ENCODE results near the gene MRTFA.
A peak's percentile ranks its signal among the peaks of the same experiment; 100 is the strongest.

Gene MRTFA

GRCh38 chr22:40403651-40404050 lies 232.9 kb downstream of the MRTFA start:
- no peak overlapping the region for H3K4me3 ChIP-seq (ENCODE audit: low read length)
- H3K4me1 ChIP-seq (ENCODE audit: control insufficient read depth, insufficient read depth, low read length) = peaks cover 17% of the 10 kb centered on the region
- H3K9me3 ChIP-seq (ENCODE audit: control insufficient read depth, low read length) = no peaks in the 10 kb centered on the region
- no peak overlapping the region for H3K9ac ChIP-seq (ENCODE audit: low read length)
- no peaks in the 10 kb centered on the region for H3K27me3 ChIP-seq (ENCODE audit: control insufficient read depth, insufficient read depth, low read length)
- peaks cover 27% of the 10 kb centered on the region for H3K36me3 ChIP-seq (ENCODE audit: control insufficient read depth, insufficient read depth, low read length)

- Histone ChIP-seq H3K4me1 (ENCODE audit: control insufficient read depth, insufficient read depth, low read length) (peaks cover 12% of the 10 kb centered on the region), H3K36me3 (ENCODE audit: control insufficient read depth, insufficient read depth, low read length) (peaks cover 21% of the 10 kb centered on the region), H3K9me3 (ENCODE audit: control insufficient read depth, low read length) (no peaks in the 10 kb centered on the region), H3K4me3 (ENCODE audit: low read length) (no peak overlapping the region), H3K9ac (ENCODE audit: low read length) (no peak overlapping the region), H3K27me3 (ENCODE audit: control insufficient read depth, insufficient read depth, low read length) (no peaks in the 10 kb centered on the region)
These were observed 233.4 kb downstream of the MRTFA start for GRCh38 chr22:40403141-40403540.

DNA sequence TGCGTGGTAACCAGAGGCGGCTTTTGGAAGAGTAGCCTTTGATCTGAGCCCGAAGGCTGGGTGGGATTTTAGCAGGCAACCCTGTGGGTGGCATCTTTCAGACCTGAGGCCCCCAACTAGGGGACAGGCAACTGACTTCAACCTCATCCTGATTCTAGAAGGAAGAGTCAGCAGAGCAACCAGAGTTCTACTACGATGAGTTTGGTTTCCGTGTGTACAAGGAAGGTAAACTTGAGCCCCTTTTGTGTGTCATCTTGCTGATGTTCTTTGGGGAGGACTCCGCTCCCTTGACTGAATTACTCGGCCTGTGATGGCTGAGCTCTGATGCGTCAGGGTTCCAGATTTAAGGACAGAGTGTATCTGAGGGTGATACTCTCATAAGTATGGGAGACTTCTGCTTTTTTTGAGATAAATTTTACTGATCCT lies 234.5 kb downstream of the MRTFA start:
- Histone ChIP-seq H3K4me1 (ENCODE audit: control insufficient read depth, insufficient read depth, low read length) (peaks cover 18% of the 10 kb centered on the region), H3K9ac (ENCODE audit: low read length) (no peak overlapping the region), H3K27me3 (ENCODE audit: control insufficient read depth, insufficient read depth, low read length) (no peaks in the 10 kb centered on the region), H3K36me3 (ENCODE audit: control insufficient read depth, insufficient read depth, low read length) (peaks cover 17% of the 10 kb centered on the region), H3K9me3 (ENCODE audit: control insufficient read depth, low read length) (no peaks in the 10 kb centered on the region), H3K4me3 (ENCODE audit: low read length) (no peak overlapping the region)

GRCh38 chr22:40401532-40401931 lies 235.0 kb downstream of the MRTFA start:
- H3K4me3 ChIP-seq (ENCODE audit: low read length) = no peak overlapping the region
- H3K27me3 ChIP-seq (ENCODE audit: control insufficient read depth, insufficient read depth, low read length) = no peaks in the 10 kb centered on the region
- no peaks in the 10 kb centered on the region for H3K9me3 ChIP-seq (ENCODE audit: control insufficient read depth, low read length)
- peaks cover 17% of the 10 kb centered on the region for H3K36me3 ChIP-seq (ENCODE audit: control insufficient read depth, insufficient read depth, low read length)
- H3K9ac ChIP-seq (ENCODE audit: low read length) = no peak overlapping the region
- H3K4me1 ChIP-seq (ENCODE audit: control insufficient read depth, insufficient read depth, low read length) = peaks cover 22% of the 10 kb centered on the region

DNA sequence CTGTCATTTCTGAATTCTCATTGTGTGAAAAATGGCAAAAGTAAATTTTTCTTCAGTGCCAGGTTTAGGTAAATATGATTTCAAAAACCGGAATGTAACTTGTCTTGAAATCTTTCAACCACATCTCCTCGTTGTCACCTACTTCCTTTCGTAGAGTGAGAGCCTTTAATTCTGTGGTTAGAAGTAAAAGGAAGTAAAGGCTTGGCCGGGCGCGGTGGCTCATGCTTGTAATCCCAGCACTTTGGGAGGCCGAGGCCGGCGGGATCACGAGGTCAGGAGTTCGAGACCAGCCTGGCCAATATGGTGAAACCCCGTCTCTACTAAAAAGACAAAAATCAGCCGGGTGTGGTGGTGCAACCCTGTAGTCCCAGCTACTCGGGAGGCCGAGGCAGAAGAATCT lies 236.4 kb downstream of the MRTFA start:
- no peaks in the 10 kb centered on the region for H3K27me3 ChIP-seq (ENCODE audit: control insufficient read depth, insufficient read depth, low read length)
- no peaks in the 10 kb centered on the region for H3K9me3 ChIP-seq (ENCODE audit: control insufficient read depth, low read length)
- H3K36me3 ChIP-seq (ENCODE audit: control insufficient read depth, insufficient read depth, low read length) = peaks cover 6% of the 10 kb centered on the region
- H3K9ac ChIP-seq (ENCODE audit: low read length) = no peak overlapping the region
- no peak overlapping the region for H3K4me3 ChIP-seq (ENCODE audit: low read length)
- peaks cover 31% of the 10 kb centered on the region for H3K4me1 ChIP-seq (ENCODE audit: control insufficient read depth, insufficient read depth, low read length)

GRCh38 chr22:40399621-40400020 lies 236.9 kb downstream of the MRTFA start:
- no peak overlapping the region for H3K4me3 ChIP-seq (ENCODE audit: low read length)
- H3K9me3 ChIP-seq (ENCODE audit: control insufficient read depth, low read length) = no peaks in the 10 kb centered on the region
- peaks cover 36% of the 10 kb centered on the region for H3K4me1 ChIP-seq (ENCODE audit: control insufficient read depth, insufficient read depth, low read length)
- no peak overlapping the region for H3K9ac ChIP-seq (ENCODE audit: low read length)
- peaks cover under 1% of the 10 kb centered on the region for H3K36me3 ChIP-seq (ENCODE audit: control insufficient read depth, insufficient read depth, low read length)
- H3K27me3 ChIP-seq (ENCODE audit: control insufficient read depth, insufficient read depth, low read length) = no peaks in the 10 kb centered on the region

DNA sequence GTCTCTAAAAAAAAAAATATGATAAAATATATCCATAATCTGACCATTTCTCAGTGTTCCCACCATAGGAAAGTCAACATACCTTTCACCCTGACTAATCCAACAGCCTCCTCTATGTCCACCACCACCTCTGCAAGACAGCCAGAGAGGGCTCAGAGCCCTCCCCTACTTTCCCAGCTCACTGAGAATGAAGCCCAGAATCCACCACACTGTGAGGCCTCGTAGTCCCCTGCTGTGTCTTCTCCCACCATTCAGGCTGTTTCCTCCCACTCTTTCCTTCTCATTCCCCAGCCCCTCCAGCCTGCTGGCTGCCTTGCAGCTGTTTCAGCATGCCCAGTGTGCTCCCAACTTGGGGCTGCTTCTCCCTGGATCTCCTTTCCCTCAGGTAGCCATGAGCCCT lies 239.1 kb downstream of the MRTFA start:
- Histone ChIP-seq H3K4me1 (ENCODE audit: control insufficient read depth, insufficient read depth, low read length) (peaks cover 40% of the 10 kb centered on the region), H3K27me3 (ENCODE audit: control insufficient read depth, insufficient read depth, low read length) (no peaks in the 10 kb centered on the region), H3K9me3 (ENCODE audit: control insufficient read depth, low read length) (no peaks in the 10 kb centered on the region), H3K4me3 (ENCODE audit: low read length) (no peak overlapping the region), H3K36me3 (ENCODE audit: control insufficient read depth, insufficient read depth, low read length) (no peaks in the 10 kb centered on the region), H3K9ac (ENCODE audit: low read length) (peak overlapping the region; percentile 2)

GRCh38 chr22:40396882-40397281 lies 239.6 kb downstream of the MRTFA start:
- Histone ChIP-seq H3K4me3 (ENCODE audit: low read length) (no peak overlapping the region), H3K9ac (ENCODE audit: low read length) (no peak overlapping the region), H3K36me3 (ENCODE audit: control insufficient read depth, insufficient read depth, low read length) (no peaks in the 10 kb centered on the region), H3K27me3 (ENCODE audit: control insufficient read depth, insufficient read depth, low read length) (no peaks in the 10 kb centered on the region), H3K9me3 (ENCODE audit: control insufficient read depth, low read length) (no peaks in the 10 kb centered on the region), H3K4me1 (ENCODE audit: control insufficient read depth, insufficient read depth, low read length) (peaks cover 40% of the 10 kb centered on the region)

GRCh38 chr22:40395607-40396006 lies 240.9 kb downstream of the MRTFA start:
- H3K4me3 ChIP-seq (ENCODE audit: low read length) = no peak overlapping the region
- H3K4me1 ChIP-seq (ENCODE audit: control insufficient read depth, insufficient read depth, low read length) = peaks cover 45% of the 10 kb centered on the region
- H3K9me3 ChIP-seq (ENCODE audit: control insufficient read depth, low read length) = no peaks in the 10 kb centered on the region
- peak overlapping the region; percentile 24 for H3K9ac ChIP-seq (ENCODE audit: low read length)
- H3K36me3 ChIP-seq (ENCODE audit: control insufficient read depth, insufficient read depth, low read length) = no peaks in the 10 kb centered on the region
- H3K27me3 ChIP-seq (ENCODE audit: control insufficient read depth, insufficient read depth, low read length) = no peaks in the 10 kb centered on the region

DNA sequence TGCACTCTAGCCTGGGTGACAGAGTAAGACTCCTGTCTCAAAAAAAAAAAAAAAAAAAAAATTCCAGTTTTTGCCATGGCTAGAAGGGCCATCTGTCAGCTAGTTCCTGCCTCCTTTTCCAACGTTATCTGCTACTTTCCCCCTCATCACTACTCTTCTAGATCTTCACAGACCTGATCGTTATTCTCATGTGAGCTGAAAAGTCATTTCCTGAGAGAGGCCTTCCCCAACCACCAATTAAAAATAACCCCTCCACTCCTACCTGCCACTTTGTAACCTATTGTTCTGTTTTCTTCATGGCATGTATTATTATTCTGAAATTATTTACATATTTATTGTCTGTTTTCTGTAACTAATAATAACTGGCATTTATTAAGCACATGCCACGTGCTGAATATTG lies 241.9 kb downstream of the MRTFA start:
- Histone ChIP-seq H3K4me1 (ENCODE audit: control insufficient read depth, insufficient read depth, low read length) (peaks cover 41% of the 10 kb centered on the region), H3K9ac (ENCODE audit: low read length) (no peak overlapping the region), H3K9me3 (ENCODE audit: control insufficient read depth, low read length) (no peaks in the 10 kb centered on the region), H3K27me3 (ENCODE audit: control insufficient read depth, insufficient read depth, low read length) (no peaks in the 10 kb centered on the region), H3K4me3 (ENCODE audit: low read length) (no peak overlapping the region), H3K36me3 (ENCODE audit: control insufficient read depth, insufficient read depth, low read length) (no peaks in the 10 kb centered on the region)

DNA sequence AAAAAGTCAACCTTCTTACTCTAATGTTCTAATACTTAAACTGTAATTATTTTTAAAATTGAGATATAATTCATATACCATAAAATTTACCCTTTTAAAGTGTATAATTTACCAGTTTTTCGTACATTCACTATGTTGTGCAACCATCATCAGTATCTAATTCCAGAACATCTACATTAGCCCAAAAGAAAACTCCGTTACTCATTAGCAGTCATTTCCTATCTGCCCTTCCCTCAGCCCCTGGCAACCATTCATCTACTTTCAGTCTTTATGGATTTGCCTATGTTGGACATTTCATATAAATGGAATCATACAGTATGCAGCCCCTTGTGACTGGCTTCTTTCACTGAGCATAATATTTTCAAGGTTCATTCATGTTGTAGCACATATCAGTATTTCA lies 243.9 kb downstream of the MRTFA start:
- Histone ChIP-seq H3K9ac (ENCODE audit: low read length) (no peak overlapping the region), H3K4me1 (ENCODE audit: control insufficient read depth, insufficient read depth, low read length) (peaks cover 45% of the 10 kb centered on the region), H3K27me3 (ENCODE audit: control insufficient read depth, insufficient read depth, low read length) (no peaks in the 10 kb centered on the region), H3K9me3 (ENCODE audit: control insufficient read depth, low read length) (no peaks in the 10 kb centered on the region), H3K4me3 (ENCODE audit: low read length) (no peak overlapping the region), H3K36me3 (ENCODE audit: control insufficient read depth, insufficient read depth, low read length) (no peaks in the 10 kb centered on the region)

DNA sequence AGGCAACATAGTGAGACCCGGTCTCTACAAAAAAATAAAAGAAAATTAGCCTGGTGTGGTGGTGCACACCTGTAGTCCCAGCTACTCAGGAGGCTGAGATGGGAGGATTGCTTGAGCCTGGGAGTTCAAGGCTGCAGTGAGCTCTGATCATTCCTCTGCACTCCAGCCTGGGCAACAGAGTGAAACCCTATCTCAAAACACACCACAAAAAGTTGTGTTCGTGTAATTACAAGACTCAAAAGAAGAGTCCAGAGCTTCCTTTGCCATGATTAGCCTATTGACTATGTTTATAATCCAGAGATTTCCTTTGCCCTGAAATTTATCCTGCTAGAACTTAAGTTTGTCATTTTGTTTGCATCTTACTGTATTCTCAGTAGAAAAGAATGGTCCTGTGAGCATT lies 245.1 kb downstream of the MRTFA start:
- Histone ChIP-seq H3K9me3 (ENCODE audit: control insufficient read depth, low read length) (no peaks in the 10 kb centered on the region), H3K4me3 (ENCODE audit: low read length) (no peak overlapping the region), H3K4me1 (ENCODE audit: control insufficient read depth, insufficient read depth, low read length) (peaks cover 41% of the 10 kb centered on the region), H3K9ac (ENCODE audit: low read length) (no peak overlapping the region), H3K27me3 (ENCODE audit: control insufficient read depth, insufficient read depth, low read length) (no peaks in the 10 kb centered on the region), H3K36me3 (ENCODE audit: control insufficient read depth, insufficient read depth, low read length) (no peaks in the 10 kb centered on the region)

DNA sequence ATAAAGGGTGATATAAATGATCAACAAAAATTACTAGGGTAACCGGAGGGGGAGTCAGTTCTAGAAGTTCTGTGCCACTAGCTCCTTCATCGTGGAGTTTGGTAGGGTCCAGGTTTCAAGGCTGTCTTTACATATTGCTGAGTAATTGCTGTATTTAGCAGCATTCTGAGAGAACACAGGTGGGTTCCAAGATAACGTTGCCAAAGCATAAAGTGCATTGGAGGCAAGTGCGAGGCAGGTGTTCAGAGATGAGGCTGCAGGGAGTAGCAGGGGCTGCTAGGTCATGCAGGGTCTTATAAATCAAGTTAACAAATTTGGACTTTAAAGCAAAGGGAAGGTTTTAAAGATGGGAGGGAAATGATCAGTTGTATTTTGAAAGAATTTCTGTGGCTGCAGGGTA lies 248.3 kb downstream of the MRTFA start:
- Histone ChIP-seq H3K4me3 (ENCODE audit: low read length) (no peak overlapping the region), H3K36me3 (ENCODE audit: control insufficient read depth, insufficient read depth, low read length) (no peaks in the 10 kb centered on the region), H3K9ac (ENCODE audit: low read length) (peak overlapping the region; percentile 48), H3K27me3 (ENCODE audit: control insufficient read depth, insufficient read depth, low read length) (no peaks in the 10 kb centered on the region), H3K9me3 (ENCODE audit: control insufficient read depth, low read length) (no peaks in the 10 kb centered on the region), H3K4me1 (ENCODE audit: control insufficient read depth, insufficient read depth, low read length) (peaks cover 51% of the 10 kb centered on the region)

All from mucosa of stomach (tissue), 1 donor.